HepG2 (cell line): Measurements from ENCODE around the gene PSMB4. TPM values are rescaled to one million over a fixed set of nuclear protein-coding genes. Genes with fewer than 3 reads are reported as not detected.

ENCODE experiments used
- ATAC-seq: fragments of 200-7000 bp; cut with Tn5 transposase; 3 replicates; pipeline ENCODE4 v1.9.1; 2020; ENCODE audit warnings: mild to moderate bottlenecking, moderate library complexity
- BruUV-seq: library from RNA; stranded (reverse); fragments of 400-500 nt; replicated peaks from 2 replicates; lab custom pipeline; 2021; lab: Mats Ljungman, UMichigan
- CTCF ChIA-PET: fragments of 300-600 bp; formaldehyde crosslinking; extraction: SDS; loops from one replicate; lab custom pipeline; 2021; ENCODE audit warnings: low total read pairs, inconsistent platforms, low intra/inter-chr PET ratio; lab: Yijun Ruan, JAX
- POLR2A ChIA-PET: fragments of 350-600 bp; sonication (Branson Sonifier 250); formaldehyde crosslinking; loops from one replicate; lab custom pipeline; 2020; ENCODE audit warnings: antibody characterized with exemption, inconsistent platforms; lab: Yijun Ruan, JAX
- DNase-seq: peaks from one replicate; pipeline ENCODE4 v3.0.0-alpha.2; 2015; ENCODE audit warnings: low spot score
- FAIRE-seq: peaks from 3 replicates; lab custom pipeline; 2011; peaks lifted over from hg19 to GRCh38; lab: Jason Lieb, UNC
- H2AFZ ChIP-seq: one replicate; pipeline ENCODE4 v1.6.1; 2011; ENCODE audit warnings: low read length, inconsistent platforms
- H3K27ac ChIP-seq: fragments of 300-600 bp; 3 replicates; pipeline ENCODE4 v1.8.0; 2011; ENCODE audit warnings: mixed run types, mild to moderate bottlenecking, mixed read lengths, low read length, inconsistent platforms; ENCODE audit not compliant: insufficient read depth; ENCODE audit errors: extremely low read length
- H3K27me3 ChIP-seq, 2 experiments: fragments of 200-600 bp in 1 of 2; 2 replicates in 1 of 2; 3 replicates in 1 of 2; pipeline versions ENCODE4 v1.6.0 to v1.8.0; 2011; ENCODE audit warnings: low read length in 2 of 2, mild to moderate bottlenecking in 2 of 2, moderate library complexity in 2 of 2, inconsistent platforms in 1 of 2; ENCODE audit not compliant: insufficient read depth in 2 of 2, control insufficient read depth in 1 of 2
- H3K36me3 ChIP-seq, 2 experiments: fragments of 200-600 bp in 1 of 2; replicated peaks in 1 of 2; 2 replicates in 1 of 2; 3 replicates in 1 of 2; pipeline versions ENCODE4 v1.5.1 to v1.8.0; 2011; ENCODE audit warnings: low read length in 2 of 2, inconsistent platforms in 1 of 2; ENCODE audit not compliant: insufficient read depth in 2 of 2, control insufficient read depth in 1 of 2
- H3K4me1 ChIP-seq: 2 replicates; pipeline ENCODE4 v1.5.1; 2012; ENCODE audit warnings: low read length, inconsistent platforms; ENCODE audit not compliant: insufficient read depth
- H3K4me2 ChIP-seq: 2 replicates; pipeline ENCODE4 v1.6.0; 2011; ENCODE audit warnings: low read depth, low read length, inconsistent platforms
- H3K4me3 ChIP-seq, 3 experiments: fragments of 200-600 bp in 1 of 3; sonication (generic), shearing (Covaris generic) in 1 of 3; replicated peaks in 1 of 3; 2 replicates each; pipeline ENCODE4 v1.5.1; 2011 to 2016; ENCODE audit warnings: low read length in 3 of 3, inconsistent platforms in 2 of 3, low read depth in 2 of 3, mild to moderate bottlenecking in 2 of 3, control low read depth in 1 of 3, mixed read lengths in 1 of 3; ENCODE audit not compliant: insufficient read depth in 1 of 3
- H3K79me2 ChIP-seq: one replicate; pipeline ENCODE4 v1.6.1; 2011; ENCODE audit warnings: low read length, inconsistent platforms; ENCODE audit not compliant: insufficient read depth
- H3K9ac ChIP-seq: 2 replicates; pipeline ENCODE4 v1.6.0; 2011; ENCODE audit warnings: mild to moderate bottlenecking, low read depth, low read length, inconsistent platforms; ENCODE audit not compliant: insufficient read depth
- H3K9me3 ChIP-seq: 2 replicates; pipeline ENCODE4 v1.5.1; 2012; ENCODE audit warnings: mild to moderate bottlenecking, low read length
- H4K20me1 ChIP-seq: 2 replicates; pipeline ENCODE4 v1.6.0; 2011; ENCODE audit warnings: inconsistent platforms, mild to moderate bottlenecking, low read length, moderate library complexity; ENCODE audit not compliant: insufficient read depth
- ARID4A ChIP-seq: sonication (generic); formaldehyde crosslinking; IDR thresholded peaks from 2 replicates; pipeline ENCODE4 v1.5.0; 2020; ENCODE audit warnings: mild to moderate bottlenecking, missing genetic modification reagents, borderline replicate concordance
- ERF ChIP-seq: IDR thresholded peaks from 2 replicates; pipeline ENCODE4 v1.6.1; 2018; ENCODE audit warnings: missing biosample characterization, missing genetic modification reagents
- HBP1 ChIP-seq: IDR thresholded peaks from 2 replicates; pipeline ENCODE4 v1.6.1; 2016; ENCODE audit warnings: low read depth, control low read depth
- NR2C2 ChIP-seq: sonication (generic); formaldehyde crosslinking; IDR thresholded peaks from 2 replicates; pipeline ENCODE4 v1.4.0; 2020; ENCODE audit warnings: missing genetic modification reagents, mild to moderate bottlenecking, moderate library complexity, borderline replicate concordance
- NR2F1 ChIP-seq, 2 experiments: fragments of 450-650 bp in 1 of 2; formaldehyde crosslinking in 1 of 2; IDR thresholded peaks; 2 replicates each; pipeline versions ENCODE4 v1.5.0 to v1.6.1; 2016 to 2020; ENCODE audit warnings: mild to moderate bottlenecking in 1 of 2, missing compliant biosample characterization in 1 of 2, missing genetic modification reagents in 1 of 2, moderate library complexity in 1 of 2
- NR3C1 ChIP-seq: sonication (generic); formaldehyde crosslinking; IDR thresholded peaks from 2 replicates; pipeline ENCODE4 v1.4.0; 2020; ENCODE audit warnings: missing genetic modification reagents
- ZFP90 ChIP-seq: sonication (generic); formaldehyde crosslinking; IDR thresholded peaks from 2 replicates; pipeline ENCODE4 v1.8.0; 2022; ENCODE audit warnings: missing genetic modification reagents, mild to moderate bottlenecking, inconsistent platforms, borderline replicate concordance
- ZNF12 ChIP-seq: sonication (generic); formaldehyde crosslinking; IDR thresholded peaks from 2 replicates; pipeline ENCODE4 v1.5.0; 2020; ENCODE audit warnings: missing genetic modification reagents
- ZNF337 ChIP-seq: sonication (generic); formaldehyde crosslinking; IDR thresholded peaks from 2 replicates; pipeline ENCODE4 v1.5.1; 2020; ENCODE audit warnings: missing genetic modification reagents, low read depth, mild to moderate bottlenecking, borderline replicate concordance
- ZNF644 ChIP-seq: IDR thresholded peaks from 2 replicates; pipeline ENCODE4 v1.6.1; 2016; ENCODE audit warnings: low read depth
- WGBS: methylation state at CpG from one replicate; pipeline ENCODE4 v1.1.6; 2017; ENCODE audit warnings: low lambda C conversion rate; 5-methylcytosine and 5-hydroxymethylcytosine counted together
- in situ Hi-C: cut with HindIII; loops from 2 replicates; pipeline ENCODE4 v1.10.0; 2017; ENCODE audit warnings: low pct_unique_long_range_greater_than_20kb; ENCODE audit not compliant: extremely low pct_ligation_motif_present
- intact Hi-C: fragments of 100-400 bp; cut with micrococcal nuclease; formaldehyde crosslinking; loops from one replicate; pipeline ENCODE4 v1.10.0; 2022; ENCODE audit not compliant: unreplicated experiment
- polyA plus RNA-seq, 8 experiments: library from polyadenylated mRNA; depleted of rRNA in 3 of 8; stranded (reverse) in 7 of 8; unstranded in 1 of 8; fragments of >200 nt; fragmentation: Illumina TruSeq in 4 of 8; extraction: Trizol in 4 of 8; gene quantifications; 2 replicates each; pipeline versions ENCODE4 v1.2.1 to v1.2.3, GENCODE V29; 2011 to 2016; ENCODE audit warnings: low read depth in 4 of 8, missing spikeins in 1 of 8, mixed read lengths in 1 of 8; ENCODE audit not compliant: insufficient read depth in 1 of 8
- total RNA-seq, 5 experiments: library from RNA; depleted of rRNA; stranded (reverse); fragments of >200 nt; fragmentation: Illumina TruSeq; extraction: Trizol; gene quantifications; 2 replicates each; pipeline ENCODE4 v1.2.3, GENCODE V29; 2016; ENCODE audit warnings: low read depth in 1 of 5

The PSMB4 gene
- total and polyA plus RNA-seq, 2 of the 13 experiments (the other 11 are each of a cell fraction or from before 2014, with no cell fraction given), result 336 to 383 TPM

- BruUV-seq, result no TSS peak
- CTCF ChIA-PET, result no interaction called here
Measured at GRCh38 chr1:151356696-151357095, 42.7 kb upstream of the PSMB4 start.

GRCh38 chr1:151361883-151362282 is 37.5 kb upstream of the PSMB4 start:
- DNase-seq, result no peak
- H4K20me1 ChIP-seq, result no peaks in the 10 kb centered on the region
- H3K36me3 ChIP-seq, result peaks cover 6 to 18% of the 10 kb centered on the region in 2 experiments; a peak in 4 of 5 replicates
- no peak for ATAC-seq
- H3K9me3 ChIP-seq, result peaks cover 14% of the 10 kb centered on the region
- H3K4me2 ChIP-seq, result no peak overlapping the region
- in situ Hi-C loops (no loop called here), intact Hi-C loops (no loop called here)
- no peak overlapping the region for H3K27ac ChIP-seq
- no peak overlapping the region for H2AFZ ChIP-seq
- ChIA-PET CTCF (no interaction called here), POLR2A (no interaction called here)
- no peak for FAIRE-seq
- BruUV-seq, result no TSS peak
- H3K4me3 ChIP-seq, result no peak overlapping the region
- H3K9ac ChIP-seq, result no peak overlapping the region
- H3K4me1 ChIP-seq, result no peaks in the 10 kb centered on the region
- H3K27me3 ChIP-seq, result no peaks in the 10 kb centered on the region
- no peak for TF ChIP-seq ZNF644 (CRISPR knock-in tag)
- TF ChIP-seq HBP1 (CRISPR knock-in tag), result no peak
- no peak for TF ChIP-seq NR3C1 (CRISPR knock-in tag)
- no peak for TF ChIP-seq ZFP90 (CRISPR knock-in tag)
- no peak for TF ChIP-seq ARID4A (CRISPR knock-in tag)
- H3K79me2 ChIP-seq, result no peaks in the 10 kb centered on the region

More at GRCh38 chr1:151356696-151357095, 42.7 kb upstream of the PSMB4 start:
- Histone ChIP-seq H3K36me3 (no peaks in the 10 kb centered on the region), H3K79me2 (no peaks in the 10 kb centered on the region), H3K27ac (no peak overlapping the region), H3K27me3 (no peaks in the 10 kb centered on the region), H3K4me1 (0 out of 2 replicates have a peak, but pooled peaks cover 7% of the 10 kb centered on the region), H3K9me3 (peaks cover 7% of the 10 kb centered on the region), H3K4me3 (no peak overlapping the region), H3K4me2 (no peak overlapping the region), H3K9ac (no peak overlapping the region), H2AFZ (no peak overlapping the region), H4K20me1 (no peaks in the 10 kb centered on the region)
- ATAC-seq (no peak), DNase-seq (no peak), FAIRE-seq (no peak)
- no peak for TF ChIP-seq ERF (CRISPR knock-in tag)
- no peak for TF ChIP-seq NR2F1 (CRISPR knock-in tag; IDR thresholded peaks at IDR 0.05)
- TF ChIP-seq NR2C2 (CRISPR knock-in tag), result no peak
- TF ChIP-seq ZNF12 (CRISPR knock-in tag), result no peak
- no peak for TF ChIP-seq ZNF337
- in situ Hi-C loops (no loop called here), intact Hi-C loops (no loop called here)
- WGBS, result 0% methylated on average over 2 of the region's 2 CpGs
- POLR2A ChIA-PET, result no interaction called here
